HepG2 (cell line): ENCODE results near the gene VPS50.

ENCODE experiments used
- ELF4 ChIP-seq: sonication (generic); formaldehyde crosslinking; IDR thresholded peaks from 2 replicates; pipeline ENCODE4 v1.5.0; 2020; ENCODE audit warnings: missing genetic modification reagents, mild to moderate bottlenecking, moderate library complexity, borderline replicate concordance
- ETV5 ChIP-seq: IDR thresholded peaks from 2 replicates; pipeline ENCODE4 v1.6.1; 2018; ENCODE audit warnings: missing biosample characterization, missing genetic modification reagents, inconsistent platforms, borderline replicate concordance
- IRX3 ChIP-seq: sonication (generic); formaldehyde crosslinking; IDR thresholded peaks from 2 replicates; pipeline ENCODE4 v1.8.1; 2023; ENCODE audit warnings: mild to moderate bottlenecking, low read depth, missing genetic modification reagents, borderline replicate concordance
- MTA1 ChIP-seq: sonication (generic); formaldehyde crosslinking; IDR thresholded peaks from 2 replicates; pipeline ENCODE4 v1.4.0; 2020; ENCODE audit warnings: missing genetic modification reagents, mild to moderate bottlenecking, borderline replicate concordance
- SRSF9 ChIP-seq: fragments of 200-400 bp; formaldehyde crosslinking; IDR thresholded peaks from 2 replicates; pipeline ENCODE4 v1.6.1; 2018; ENCODE audit warnings: borderline replicate concordance, mild to moderate bottlenecking, low read depth, low read length; ENCODE audit not compliant: insufficient read depth, poor library complexity, severe bottlenecking
- ZMYM4 ChIP-seq: sonication (generic); formaldehyde crosslinking; IDR thresholded peaks from 2 replicates; pipeline ENCODE4 v1.8.1; 2023; ENCODE audit warnings: mild to moderate bottlenecking, missing genetic modification reagents
- ZNF792 ChIP-seq: IDR thresholded peaks from 2 replicates; pipeline ENCODE4 v1.6.1; 2016
- TF ChIP-seq, protein P1 (sequence below): IDR thresholded peaks from 2 replicates; pipeline ENCODE4 v1.6.1; 2016; ENCODE audit warnings: missing compliant biosample characterization, missing genetic modification reagents, borderline replicate concordance
- TF ChIP-seq, protein P2 (sequence below): IDR thresholded peaks from 2 replicates; pipeline ENCODE4 v1.6.1; 2012; ENCODE audit warnings: inconsistent platforms
- TF ChIP-seq, protein P3 (sequence below): IDR thresholded peaks from 2 replicates; pipeline ENCODE4 v1.6.1; 2018; ENCODE audit warnings: missing genetic modification reagents

DNA sequence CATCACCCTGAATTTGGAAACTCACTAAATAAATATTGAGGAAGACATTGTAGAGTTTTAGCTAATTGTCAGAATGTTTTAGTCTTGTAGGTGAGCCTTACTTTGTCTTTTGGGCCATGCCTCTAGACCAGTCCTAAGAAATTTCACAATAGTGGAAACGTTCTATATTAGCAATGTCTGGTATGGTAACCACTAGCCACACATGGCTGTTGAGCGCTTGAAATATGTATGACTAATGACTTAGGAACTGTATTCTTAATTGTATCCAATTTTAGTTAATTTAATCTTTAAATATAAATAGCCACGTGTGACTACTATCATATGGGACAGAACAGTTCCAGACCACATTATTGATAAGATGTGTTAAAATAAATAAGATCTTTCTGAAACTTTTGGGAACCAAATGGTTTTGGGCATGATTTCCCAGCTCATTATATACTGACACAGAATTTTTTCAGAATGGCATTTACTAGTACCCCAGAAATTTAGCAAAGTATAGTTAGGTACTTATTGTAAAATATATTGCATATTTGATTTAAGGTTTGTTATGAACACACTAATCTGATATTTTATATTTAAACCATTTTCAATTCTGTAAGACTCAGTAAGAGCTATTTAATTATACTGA lies 95.0 kb downstream of the VPS50 start:
- TF ChIP-seq SRSF9 (no peak), ZMYM4 (CRISPR knock-in tag) (no peak), IRX3 (CRISPR knock-in tag) (no peak), ELF4 (no peak), ETV5 (no peak), ZNF792 (CRISPR knock-in tag) (no peak), MTA1 (CRISPR knock-in tag) (no peak)
- TF ChIP-seq, protein P1, sequence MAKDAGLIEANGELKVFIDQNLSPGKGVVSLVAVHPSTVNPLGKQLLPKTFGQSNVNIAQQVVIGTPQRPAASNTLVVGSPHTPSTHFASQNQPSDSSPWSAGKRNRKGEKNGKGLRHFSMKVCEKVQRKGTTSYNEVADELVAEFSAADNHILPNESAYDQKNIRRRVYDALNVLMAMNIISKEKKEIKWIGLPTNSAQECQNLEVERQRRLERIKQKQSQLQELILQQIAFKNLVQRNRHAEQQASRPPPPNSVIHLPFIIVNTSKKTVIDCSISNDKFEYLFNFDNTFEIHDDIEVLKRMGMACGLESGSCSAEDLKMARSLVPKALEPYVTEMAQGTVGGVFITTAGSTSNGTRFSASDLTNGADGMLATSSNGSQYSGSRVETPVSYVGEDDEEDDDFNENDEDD: no peak
- TF ChIP-seq, protein P2, sequence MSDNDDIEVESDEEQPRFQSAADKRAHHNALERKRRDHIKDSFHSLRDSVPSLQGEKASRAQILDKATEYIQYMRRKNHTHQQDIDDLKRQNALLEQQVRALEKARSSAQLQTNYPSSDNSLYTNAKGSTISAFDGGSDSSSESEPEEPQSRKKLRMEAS: no peak
- TF ChIP-seq, protein P3, sequence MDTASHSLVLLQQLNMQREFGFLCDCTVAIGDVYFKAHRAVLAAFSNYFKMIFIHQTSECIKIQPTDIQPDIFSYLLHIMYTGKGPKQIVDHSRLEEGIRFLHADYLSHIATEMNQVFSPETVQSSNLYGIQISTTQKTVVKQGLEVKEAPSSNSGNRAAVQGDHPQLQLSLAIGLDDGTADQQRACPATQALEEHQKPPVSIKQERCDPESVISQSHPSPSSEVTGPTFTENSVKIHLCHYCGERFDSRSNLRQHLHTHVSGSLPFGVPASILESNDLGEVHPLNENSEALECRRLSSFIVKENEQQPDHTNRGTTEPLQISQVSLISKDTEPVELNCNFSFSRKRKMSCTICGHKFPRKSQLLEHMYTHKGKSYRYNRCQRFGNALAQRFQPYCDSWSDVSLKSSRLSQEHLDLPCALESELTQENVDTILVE (CRISPR knock-in tag): no peak
